A673 (cell line): Measurements from ENCODE around the gene IFNGR2. TPM values are rescaled to one million over a fixed set of nuclear protein-coding genes. Genes with fewer than 3 reads are reported as not detected.
"Not testable (repeated sequence)": the region's sequence is repeated elsewhere in the genome, so short reads cannot be mapped to it uniquely, and the experiment has no call there.

Source experiments
- BruUV-seq: library from RNA; stranded (reverse); fragments of 400-500 nt; replicated peaks from 2 replicates; lab custom pipeline; 2021; lab: Mats Ljungman, UMichigan
- CTCF ChIA-PET: fragments of 300-600 bp; sonication (Branson Sonifier 250); formaldehyde crosslinking; loops from one replicate; lab custom pipeline; 2022; ENCODE audit warnings: antibody characterized with exemption; lab: Charles Lee
- POLR2A ChIA-PET: fragments of 300-600 bp; sonication (Branson Sonifier 250); formaldehyde crosslinking; loops from one replicate; lab custom pipeline; 2022; ENCODE audit warnings: antibody characterized with exemption; ENCODE audit not compliant: low non-redundant PET; lab: Charles Lee
- DNase-seq: peaks from one replicate; pipeline ENCODE4 v3.0.0-alpha.2; 2015; ENCODE audit warnings: low spot score
- H3K27ac ChIP-seq: fragments of 200-600 bp; sonication (generic); 2 replicates; pipeline ENCODE4 v1.5.1; 2016; ENCODE audit warnings: mixed run types, low read depth, mild to moderate bottlenecking, mixed read lengths, antibody characterized with exemption, low read length; ENCODE audit not compliant: poor library complexity, severe bottlenecking
- H3K27me3 ChIP-seq: fragments of 200-600 bp; sonication (generic); replicated peaks from 2 replicates; pipeline ENCODE4 v1.6.1; 2017; ENCODE audit warnings: mixed run types, low read depth, mild to moderate bottlenecking, mixed read lengths, antibody characterized with exemption, low read length; ENCODE audit not compliant: insufficient read depth, poor library complexity
- H3K36me3 ChIP-seq: fragments of 200-600 bp; sonication (generic); 2 replicates; pipeline ENCODE4 v1.6.1; 2016; ENCODE audit warnings: mixed run types, mild to moderate bottlenecking, mixed read lengths, antibody characterized with exemption, low read length; ENCODE audit not compliant: insufficient read depth, poor library complexity, severe bottlenecking
- H3K4me1 ChIP-seq: fragments of 200-600 bp; sonication (generic); 2 replicates; pipeline ENCODE4 v1.6.1; 2017; ENCODE audit warnings: mixed run types, mild to moderate bottlenecking, mixed read lengths, antibody characterized with exemption, low read length; ENCODE audit not compliant: insufficient read depth, poor library complexity, severe bottlenecking
- H3K4me3 ChIP-seq: fragments of 200-600 bp; sonication (generic); 2 replicates; pipeline ENCODE4 v1.5.1; 2016; ENCODE audit warnings: low read depth, mixed run types, mild to moderate bottlenecking, mixed read lengths, low read length; ENCODE audit not compliant: poor library complexity, severe bottlenecking
- H3K9me3 ChIP-seq: fragments of 200-600 bp; sonication (generic); 2 replicates; pipeline ENCODE4 v1.6.1; 2016; ENCODE audit warnings: mixed run types, low read depth, mild to moderate bottlenecking, mixed read lengths, antibody characterized with exemption, low read length; ENCODE audit not compliant: poor library complexity, severe bottlenecking
- CTCF ChIP-seq: fragments of 300-800, 200-600 bp; sonication (generic); conservative IDR thresholded peaks from 2 replicates; pipeline ENCODE4 v1.5.1; 2017; ENCODE audit warnings: low read depth, mild to moderate bottlenecking, antibody characterized with exemption, low read length, moderate library complexity, mixed read lengths
- EZH2 ChIP-seq: fragments of 200-600 bp; sonication (generic); IDR thresholded peaks from 2 replicates; pipeline ENCODE4 v1.6.1; 2017; ENCODE audit warnings: borderline replicate concordance, low read depth, mild to moderate bottlenecking, mixed read lengths, antibody characterized with exemption, low read length; ENCODE audit not compliant: poor library complexity, severe bottlenecking
- intact Hi-C: fragments of 100-400 bp; cut with micrococcal nuclease; formaldehyde crosslinking; loops from one replicate; pipeline ENCODE4 v1.10.0; 2022; ENCODE audit not compliant: unreplicated experiment
- total RNA-seq: library from RNA; stranded (reverse); gene quantifications from 2 replicates; pipeline ENCODE4 v1.2.3, GENCODE V29; 2021

The IFNGR2 gene
- total RNA-seq, 1 experiment from 2014 or later: 48.9 TPM

DNA sequence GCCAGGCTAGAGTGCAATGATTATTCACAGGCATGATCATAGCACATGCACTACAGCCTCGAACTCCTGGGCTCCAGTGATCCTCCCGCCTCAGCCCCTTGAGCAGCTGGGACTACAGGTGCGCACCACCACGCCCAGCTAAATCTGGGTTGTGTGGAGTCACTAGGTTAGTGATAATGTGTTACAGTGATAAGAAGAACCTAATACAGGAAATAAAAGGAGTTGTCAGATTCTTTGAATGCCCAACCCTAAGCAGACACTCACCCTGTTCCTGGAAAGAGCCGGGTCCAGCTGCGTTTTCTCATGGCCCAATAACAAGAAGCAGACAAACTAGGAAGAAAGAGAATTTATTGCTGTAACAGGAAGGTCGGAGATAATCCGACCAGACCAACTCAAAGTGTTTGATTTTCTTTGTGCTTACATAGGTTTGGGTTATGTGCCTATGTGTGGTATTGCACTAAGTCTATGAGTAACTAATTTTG lies 8.8 kb downstream of the IFNGR2 start:
- TF ChIP-seq CTCF (no peak), EZH2 (no peak)
- Histone ChIP-seq H3K27ac (no peak overlapping the region), H3K4me1 (no peaks in the 10 kb centered on the region), H3K4me3 (no peak overlapping the region), H3K27me3 (no peaks in the 10 kb centered on the region), H3K36me3 (peaks cover 17% of the 10 kb centered on the region), H3K9me3 (no peaks in the 10 kb centered on the region)
- intact Hi-C loops: no loop called here
- CTCF ChIA-PET: no interaction called here
- no peak for DNase-seq
- no TSS peak for BruUV-seq
- POLR2A ChIA-PET: no interaction called here

GRCh38 chr21:33412439-33412831 lies 9.2 kb downstream of the IFNGR2 start:
- not testable (repeated sequence) for DNase-seq

DNA sequence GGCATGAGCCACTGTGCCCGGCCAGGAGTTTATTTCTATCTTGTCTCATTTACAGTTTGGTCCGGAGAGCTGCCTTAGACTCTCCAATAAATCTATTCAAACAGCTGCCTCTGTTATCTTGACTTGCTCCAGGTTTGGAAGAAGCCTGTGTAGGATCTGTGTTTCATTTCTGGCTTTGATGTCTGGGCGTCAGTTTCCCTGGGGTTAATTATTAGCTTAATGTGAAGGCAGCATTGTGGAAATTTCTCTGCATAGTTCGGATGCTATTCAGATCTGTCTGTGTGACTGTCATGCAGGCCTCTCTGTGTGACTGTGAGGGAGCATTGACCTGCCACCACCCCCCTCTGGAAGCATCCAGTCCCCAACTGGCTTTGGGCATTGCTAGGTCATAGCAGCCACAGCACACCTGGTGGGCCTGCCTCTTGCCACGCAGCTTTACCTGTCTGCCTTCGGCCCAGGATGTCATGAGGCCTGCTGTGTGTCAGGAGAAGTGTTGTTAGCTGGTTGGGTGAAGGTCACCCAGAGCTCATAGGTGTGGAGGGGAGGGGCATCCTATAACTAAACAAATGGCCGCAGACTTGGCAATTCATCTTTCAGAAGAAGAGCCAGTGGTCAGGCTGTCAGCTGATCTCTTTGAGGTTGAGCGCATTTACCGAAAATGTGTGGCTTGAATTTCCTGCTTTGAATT lies 9.8 kb downstream of the IFNGR2 start:
- ChIA-PET POLR2A (no interaction called here), CTCF (no interaction called here)
- Histone ChIP-seq H3K4me1 (no peaks in the 10 kb centered on the region), H3K36me3 (peaks cover 22% of the 10 kb centered on the region), H3K4me3 (no peak overlapping the region), H3K27ac (no peak overlapping the region), H3K27me3 (no peaks in the 10 kb centered on the region), H3K9me3 (no peaks in the 10 kb centered on the region)
- intact Hi-C loops: no loop called here
- TF ChIP-seq CTCF (no peak), EZH2 (no peak)
- no TSS peak for BruUV-seq
- no peak for DNase-seq

More at GRCh38 chr21:33412439-33412831, 9.2 kb downstream of the IFNGR2 start:
- BruUV-seq, POLR2A ChIA-PET, H3K27ac ChIP-seq, H3K9me3 ChIP-seq, H3K27me3 ChIP-seq, CTCF ChIA-PET, intact Hi-C loops, H3K4me3 ChIP-seq, H3K4me1 ChIP-seq: not testable (repeated sequence)
- H3K36me3 ChIP-seq: peaks cover 19% of the 10 kb centered on the region

GRCh38 chr21:33414068-33414467 lies 10.9 kb downstream of the IFNGR2 start:
- TF ChIP-seq EZH2: no peak
- TF ChIP-seq CTCF: no peak
- no peaks in the 10 kb centered on the region for H3K27me3 ChIP-seq
- no peaks in the 10 kb centered on the region for H3K9me3 ChIP-seq
- no TSS peak for BruUV-seq
- no peak for DNase-seq
- no peak overlapping the region for H3K27ac ChIP-seq
- peaks cover 27% of the 10 kb centered on the region for H3K36me3 ChIP-seq
- ChIA-PET CTCF (no interaction called here), POLR2A (no interaction called here)
- intact Hi-C loops: no loop called here
- no peaks in the 10 kb centered on the region for H3K4me1 ChIP-seq
- H3K4me3 ChIP-seq: no peak overlapping the region
